ENCODE data around the gene SWSAP1.
"Not testable (repeated sequence)": the region's sequence is repeated elsewhere in the genome, so short reads cannot be mapped to it uniquely, and the experiment has no call there.

SWSAP1 gene

GRCh38 chr19:11377756-11378155, 3.3 kb downstream of the SWSAP1 start:
- DNase-seq: no peak

GRCh38 chr19:11378319-11379189, 4.1 kb downstream of the SWSAP1 start:
- peak in 36 of 58 donors; percentile 4 to 58 (median 22) for DNase-seq

GRCh38 chr19:11379269-11379845, 4.9 kb downstream of the SWSAP1 start:
- not testable (repeated sequence) for DNase-seq

- DNase-seq: no peak
These were observed 5.4 kb downstream of the SWSAP1 start for GRCh38 chr19:11379857-11380350.

- DNase-seq: peak; percentile 65 to 97 (median 88)
These were observed 6.4 kb downstream of the SWSAP1 start for GRCh38 chr19:11380653-11381537.

- DNase-seq: peak in 5 of 58 donors; percentile 4 to 24 (median 11)
These were observed 8.6 kb downstream of the SWSAP1 start for GRCh38 chr19:11382898-11383705.

GRCh38 chr19:11383706-11384048, 9.2 kb downstream of the SWSAP1 start:
- DNase-seq: no peak

- DNase-seq: no peak
These were observed 10.3 kb downstream of the SWSAP1 start for GRCh38 chr19:11384778-11385129.

- no peak for DNase-seq
These were observed 12.9 kb downstream of the SWSAP1 start for GRCh38 chr19:11387162-11388034.

GRCh38 chr19:11390359-11390758, 15.9 kb downstream of the SWSAP1 start:
- DNase-seq: no peak

- DNase-seq: no peak
These were observed 16.6 kb downstream of the SWSAP1 start for GRCh38 chr19:11390933-11391680.

GRCh38 chr19:11397089-11397610, 22.7 kb downstream of the SWSAP1 start:
- no peak for DNase-seq

GRCh38 chr19:11399667-11400066, 25.2 kb downstream of the SWSAP1 start:
- no peak for DNase-seq

- DNase-seq: no peak
These were observed 26.3 kb downstream of the SWSAP1 start for GRCh38 chr19:11400798-11401197.

GRCh38 chr19:11401808-11402543, 27.5 kb downstream of the SWSAP1 start:
- no peak for DNase-seq

GRCh38 chr19:11404588-11405222, 30.2 kb downstream of the SWSAP1 start:
- DNase-seq: no peak

- no peak for DNase-seq
These were observed 31.6 kb downstream of the SWSAP1 start for GRCh38 chr19:11405846-11406643.

All from anterior cingulate cortex (tissue), 58 donors.